ENCODE results near the gene PPP6C. TPM values are rescaled to one million over a fixed set of nuclear protein-coding genes. Genes with fewer than 3 reads are reported as not detected.
"Not testable (repeated sequence)": the region's sequence is repeated elsewhere in the genome, so short reads cannot be mapped to it uniquely, and the experiment has no call there.

The PPP6C gene
- total RNA-seq, 1 experiment from 2014 or later, result 40.5 TPM

GRCh38 chr9:125110464-125110863, 79.1 kb downstream of the PPP6C start:
- no peak overlapping the region for H3K4me3 ChIP-seq (ENCODE audit: low read length)
- no peaks in the 10 kb centered on the region for H3K4me1 ChIP-seq (ENCODE audit: low read length)
- no peaks in the 10 kb centered on the region for H4K20me1 ChIP-seq (ENCODE audit: insufficient read depth, low read depth, low read length)
- 0 out of 2 replicates have a peak, but pooled peaks cover 3% of the 10 kb centered on the region for H3K9me3 ChIP-seq (ENCODE audit: low read length)
- H3K9ac ChIP-seq (ENCODE audit: low read length), result no peak overlapping the region
- no peaks in the 10 kb centered on the region for H3K9me2 ChIP-seq (replicated peaks; ENCODE audit: insufficient read depth, low read length)
- no peak overlapping the region for H3K27ac ChIP-seq (ENCODE audit: low read length)
- DNase-seq, result no peak
- H2AFZ ChIP-seq (ENCODE audit: low read length), result no peak overlapping the region
- no peaks in the 10 kb centered on the region for H3K27me3 ChIP-seq (ENCODE audit: low read length)
- H3K4me2 ChIP-seq (ENCODE audit: low read depth, low read length, poor library complexity, severe bottlenecking), result no peak overlapping the region
- H3K36me3 ChIP-seq (ENCODE audit: insufficient read depth, low read length), result no peaks in the 10 kb centered on the region; the same call in 1 of the 2 replicates
- peaks cover 69% of the 10 kb centered on the region for H3K79me2 ChIP-seq (ENCODE audit: low read length)

DNA sequence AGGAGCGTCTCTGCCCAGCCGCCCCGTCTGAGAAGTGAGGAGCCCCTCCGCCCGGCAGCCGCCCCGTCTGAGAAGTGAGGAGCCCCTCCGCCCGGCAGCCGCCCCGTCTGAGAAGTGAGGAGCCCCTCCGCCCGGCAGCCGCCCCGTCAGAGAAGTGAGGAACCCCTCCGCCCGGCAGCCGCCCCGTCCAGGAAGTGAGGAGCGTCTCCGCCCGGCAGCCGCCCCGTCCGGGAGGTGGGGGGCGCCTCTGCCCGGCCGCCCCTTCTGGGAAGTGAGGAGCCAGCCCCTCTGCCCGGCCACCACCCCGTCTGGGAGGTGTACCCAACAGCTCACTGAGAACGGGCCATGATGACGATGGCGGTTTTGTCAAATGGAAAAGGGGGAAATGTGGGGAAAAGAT, 81.1 kb downstream of the PPP6C start:
- H2AFZ ChIP-seq (ENCODE audit: low read length); H3K36me3 ChIP-seq (ENCODE audit: insufficient read depth, low read length); H3K9me3 ChIP-seq (ENCODE audit: low read length); H4K20me1 ChIP-seq (ENCODE audit: insufficient read depth, low read depth, low read length); DNase-seq; H3K4me2 ChIP-seq (ENCODE audit: low read depth, low read length, poor library complexity, severe bottlenecking); H3K4me3 ChIP-seq (ENCODE audit: low read length); H3K9ac ChIP-seq (ENCODE audit: low read length); H3K27me3 ChIP-seq (ENCODE audit: low read length); H3K4me1 ChIP-seq (ENCODE audit: low read length); H3K27ac ChIP-seq (ENCODE audit: low read length); H3K9me2 ChIP-seq (replicated peaks; ENCODE audit: insufficient read depth, low read length): not testable (repeated sequence)
- peaks cover 76% of the 10 kb centered on the region for H3K79me2 ChIP-seq (ENCODE audit: low read length)

DNA sequence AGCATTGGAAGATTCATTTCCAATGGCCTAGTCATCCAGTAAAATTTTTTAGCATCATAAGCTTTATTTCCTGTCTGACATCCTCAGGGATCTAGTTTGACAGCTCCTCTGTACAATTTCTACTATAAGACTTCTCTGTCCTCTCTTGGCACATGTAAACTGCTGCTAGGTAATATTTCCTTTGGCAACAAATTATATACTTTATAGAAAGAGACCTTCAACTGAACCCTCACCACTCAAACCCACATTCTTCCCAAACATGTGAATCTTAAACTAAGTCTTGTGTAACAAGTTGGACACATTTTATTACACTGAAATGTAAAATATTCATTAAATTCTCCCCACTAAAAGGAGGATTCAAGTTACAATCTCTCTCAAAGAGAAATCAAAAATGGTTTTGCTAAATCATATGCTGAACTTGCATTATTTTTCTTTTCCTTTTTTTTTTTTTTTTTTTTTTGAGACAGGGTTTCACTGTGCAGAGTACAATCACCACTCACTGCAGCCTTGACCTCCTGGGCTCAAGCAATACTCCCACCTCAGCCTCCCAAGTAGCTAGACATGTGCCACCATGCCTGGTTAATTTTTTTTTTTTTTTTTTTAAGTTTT, 83.2 kb downstream of the PPP6C start:
- Histone ChIP-seq H2AFZ (ENCODE audit: low read length) (no peak overlapping the region), H3K4me1 (ENCODE audit: low read length) (no peaks in the 10 kb centered on the region), H3K27me3 (ENCODE audit: low read length) (no peaks in the 10 kb centered on the region), H3K27ac (ENCODE audit: low read length) (peak overlapping the region; percentile 17; the same call in 1 of the 2 replicates), H3K9me2 (replicated peaks; ENCODE audit: insufficient read depth, low read length) (no peaks in the 10 kb centered on the region), H3K4me2 (ENCODE audit: low read depth, low read length, poor library complexity, severe bottlenecking) (no peak overlapping the region), H3K4me3 (ENCODE audit: low read length) (no peak overlapping the region), H3K79me2 (ENCODE audit: low read length) (peaks cover 78% of the 10 kb centered on the region), H4K20me1 (ENCODE audit: insufficient read depth, low read depth, low read length) (no peaks in the 10 kb centered on the region), H3K9ac (ENCODE audit: low read length) (no peak overlapping the region), H3K36me3 (ENCODE audit: insufficient read depth, low read length) (no peaks in the 10 kb centered on the region), H3K9me3 (ENCODE audit: low read length) (no peaks in the 10 kb centered on the region)
- DNase-seq, result no peak

- Histone ChIP-seq H3K27ac (ENCODE audit: low read length) (no peak overlapping the region), H2AFZ (ENCODE audit: low read length) (no peak overlapping the region), H3K4me2 (ENCODE audit: low read depth, low read length, poor library complexity, severe bottlenecking) (no peak overlapping the region), H3K4me3 (ENCODE audit: low read length) (no peak overlapping the region), H3K79me2 (ENCODE audit: low read length) (peaks cover 82% of the 10 kb centered on the region), H3K36me3 (ENCODE audit: insufficient read depth, low read length) (no peaks in the 10 kb centered on the region), H4K20me1 (ENCODE audit: insufficient read depth, low read depth, low read length) (no peaks in the 10 kb centered on the region), H3K9me2 (replicated peaks; ENCODE audit: insufficient read depth, low read length) (no peaks in the 10 kb centered on the region), H3K4me1 (ENCODE audit: low read length) (no peaks in the 10 kb centered on the region), H3K27me3 (ENCODE audit: low read length) (no peaks in the 10 kb centered on the region), H3K9ac (ENCODE audit: low read length) (no peak overlapping the region), H3K9me3 (ENCODE audit: low read length) (no peaks in the 10 kb centered on the region)
- no peak for DNase-seq
Measured at GRCh38 chr9:125103770-125104460, 85.7 kb downstream of the PPP6C start.

DNA sequence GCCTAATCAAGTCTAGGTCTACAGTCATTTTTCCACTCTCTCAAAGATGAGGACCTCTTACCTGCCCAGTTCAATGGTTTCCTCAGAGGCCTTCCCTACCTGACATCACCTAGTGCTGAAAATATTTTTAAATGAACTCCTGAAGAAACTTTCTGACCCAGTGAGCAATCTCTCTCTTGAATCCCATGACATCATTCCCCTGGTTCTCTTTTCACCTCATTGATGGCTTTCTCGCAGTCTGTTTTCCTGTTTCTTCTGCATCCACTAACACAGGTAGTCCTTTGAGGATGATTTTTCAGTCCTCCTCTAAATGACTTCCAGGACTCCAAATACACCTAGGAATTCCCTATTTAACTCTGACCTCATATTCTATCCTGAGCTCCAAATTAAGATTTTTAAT, 86.6 kb downstream of the PPP6C start:
- no peak for DNase-seq
- Histone ChIP-seq H3K4me3 (ENCODE audit: low read length) (no peak overlapping the region), H3K4me2 (ENCODE audit: low read depth, low read length, poor library complexity, severe bottlenecking) (no peak overlapping the region), H3K4me1 (ENCODE audit: low read length) (no peaks in the 10 kb centered on the region), H3K27ac (ENCODE audit: low read length) (no peak overlapping the region), H4K20me1 (ENCODE audit: insufficient read depth, low read depth, low read length) (no peaks in the 10 kb centered on the region), H2AFZ (ENCODE audit: low read length) (no peak overlapping the region), H3K9me2 (replicated peaks; ENCODE audit: insufficient read depth, low read length) (no peaks in the 10 kb centered on the region), H3K9ac (ENCODE audit: low read length) (no peak overlapping the region), H3K36me3 (ENCODE audit: insufficient read depth, low read length) (no peaks in the 10 kb centered on the region), H3K9me3 (ENCODE audit: low read length) (no peaks in the 10 kb centered on the region), H3K79me2 (ENCODE audit: low read length) (peaks cover 91% of the 10 kb centered on the region), H3K27me3 (ENCODE audit: low read length) (no peaks in the 10 kb centered on the region)

GRCh38 chr9:125100822-125101221, 88.8 kb downstream of the PPP6C start:
- Histone ChIP-seq H3K27me3 (ENCODE audit: low read length) (no peaks in the 10 kb centered on the region), H3K9ac (ENCODE audit: low read length) (no peak overlapping the region), H3K9me3 (ENCODE audit: low read length) (no peaks in the 10 kb centered on the region), H3K9me2 (replicated peaks; ENCODE audit: insufficient read depth, low read length) (no peaks in the 10 kb centered on the region), H2AFZ (ENCODE audit: low read length) (no peak overlapping the region), H4K20me1 (ENCODE audit: insufficient read depth, low read depth, low read length) (no peaks in the 10 kb centered on the region), H3K4me1 (ENCODE audit: low read length) (no peaks in the 10 kb centered on the region), H3K36me3 (ENCODE audit: insufficient read depth, low read length) (no peaks in the 10 kb centered on the region), H3K79me2 (ENCODE audit: low read length) (peaks cover 88% of the 10 kb centered on the region), H3K4me3 (ENCODE audit: low read length) (no peak overlapping the region), H3K4me2 (ENCODE audit: low read depth, low read length, poor library complexity, severe bottlenecking) (no peak overlapping the region), H3K27ac (ENCODE audit: low read length) (no peak overlapping the region)
- no peak for DNase-seq

- H3K4me2 ChIP-seq (ENCODE audit: low read depth, low read length, poor library complexity, severe bottlenecking), result no peak overlapping the region
- no peak for DNase-seq
- H3K9me2 ChIP-seq (replicated peaks; ENCODE audit: insufficient read depth, low read length), result no peaks in the 10 kb centered on the region
Measured at GRCh38 chr9:125099816-125100215, 89.8 kb downstream of the PPP6C start.

More at GRCh38 chr9:125099816-125100215, 89.8 kb downstream of the PPP6C start:
- Histone ChIP-seq H3K4me1 (ENCODE audit: low read length) (no peaks in the 10 kb centered on the region), H2AFZ (ENCODE audit: low read length) (no peak overlapping the region), H3K9me3 (ENCODE audit: low read length) (no peaks in the 10 kb centered on the region), H3K79me2 (ENCODE audit: low read length) (peaks cover 89% of the 10 kb centered on the region), H4K20me1 (ENCODE audit: insufficient read depth, low read depth, low read length) (no peaks in the 10 kb centered on the region), H3K4me3 (ENCODE audit: low read length) (no peak overlapping the region), H3K36me3 (ENCODE audit: insufficient read depth, low read length) (no peaks in the 10 kb centered on the region), H3K27me3 (ENCODE audit: low read length) (no peaks in the 10 kb centered on the region), H3K27ac (ENCODE audit: low read length) (no peak overlapping the region), H3K9ac (ENCODE audit: low read length) (no peak overlapping the region)

Data from Karpas-422 (cell line).